ENCODE results near the gene ESPN. TPM values are rescaled to one million over a fixed set of nuclear protein-coding genes. Genes with fewer than 3 reads are reported as not detected.

Gene ESPN
- total and polyA plus RNA-seq, 2 experiments from 2014 or later, result 31.1 to 65.7 TPM

GRCh38 chr1:6446665-6447015, 22.1 kb downstream of the ESPN start:
- no peaks in the 10 kb centered on the region for H3K36me3 ChIP-seq (replicated peaks; ENCODE audit: insufficient read depth, low read depth)
- no peak overlapping the region for H3K4me3 ChIP-seq
- H3K79me2 ChIP-seq, result no peaks in the 10 kb centered on the region
- no peak for DNase-seq (ENCODE audit: low spot score)
- no peak overlapping the region for H2AFZ ChIP-seq
- no peak overlapping the region for H3K27ac ChIP-seq
- no peaks in the 10 kb centered on the region for H3K9me3 ChIP-seq (ENCODE audit: low read depth)
- no peaks in the 10 kb centered on the region for H3K9me2 ChIP-seq (replicated peaks; ENCODE audit: insufficient read depth)
- H3K4me2 ChIP-seq, result peak overlapping the region; percentile 81
- TF ChIP-seq EZH2 (IDR thresholded peaks at IDR 0.05; ENCODE audit: borderline replicate concordance), result no peak
- TF ChIP-seq CTCF (IDR thresholded peaks at IDR 0.05; ENCODE audit: poor library complexity), result no peak
- TF ChIP-seq EZH2phosphoT487 (IDR thresholded peaks at IDR 0.05; ENCODE audit: low read depth, severe bottlenecking, unreplicated experiment), result no peak
- no peaks in the 10 kb centered on the region for H4K20me1 ChIP-seq (ENCODE audit: insufficient read depth, poor library complexity, severe bottlenecking)
- H3K4me1 ChIP-seq (ENCODE audit: insufficient read depth), result peaks cover 19% of the 10 kb centered on the region
- H3K27me3 ChIP-seq, result peaks cover 20% of the 10 kb centered on the region
- 64% methylated on average over 4 of the region's 4 CpGs for WGBS (ENCODE audit: low lambda C conversion rate, missing lambda C conversion rate)

GRCh38 chr1:6447016-6447817, 22.6 kb downstream of the ESPN start:
- TF ChIP-seq EZH2phosphoT487 (IDR thresholded peaks at IDR 0.05; ENCODE audit: low read depth, severe bottlenecking, unreplicated experiment) (no peak), EZH2 (IDR thresholded peaks at IDR 0.05; ENCODE audit: borderline replicate concordance) (peak; percentile 45)
- DNase-seq (ENCODE audit: low spot score), result no peak
- Histone ChIP-seq H3K27me3 (peaks cover 20% of the 10 kb centered on the region), H3K79me2 (no peaks in the 10 kb centered on the region), H2AFZ (no peak overlapping the region), H4K20me1 (ENCODE audit: insufficient read depth, poor library complexity, severe bottlenecking) (no peaks in the 10 kb centered on the region), H3K36me3 (replicated peaks; ENCODE audit: insufficient read depth, low read depth) (no peaks in the 10 kb centered on the region), H3K4me2 (peak overlapping the region; percentile 81), H3K9me2 (replicated peaks; ENCODE audit: insufficient read depth) (no peaks in the 10 kb centered on the region), H3K4me1 (ENCODE audit: insufficient read depth) (peaks cover 19% of the 10 kb centered on the region), H3K27ac (no peak overlapping the region), H3K9me3 (ENCODE audit: low read depth) (no peaks in the 10 kb centered on the region), H3K4me3 (no peak overlapping the region)
- 8% methylated on average over 48 of the region's 67 CpGs for WGBS (ENCODE audit: low lambda C conversion rate, missing lambda C conversion rate)

- Histone ChIP-seq H3K9me3 (ENCODE audit: low read depth) (no peaks in the 10 kb centered on the region), H3K27me3 (peaks cover 20% of the 10 kb centered on the region), H3K4me3 (no peak overlapping the region), H3K4me1 (ENCODE audit: insufficient read depth) (peaks cover 19% of the 10 kb centered on the region), H3K36me3 (replicated peaks; ENCODE audit: insufficient read depth, low read depth) (no peaks in the 10 kb centered on the region), H2AFZ (no peak overlapping the region), H3K4me2 (peak overlapping the region; percentile 81), H4K20me1 (ENCODE audit: insufficient read depth, poor library complexity, severe bottlenecking) (no peaks in the 10 kb centered on the region), H3K9me2 (replicated peaks; ENCODE audit: insufficient read depth) (no peaks in the 10 kb centered on the region), H3K79me2 (no peaks in the 10 kb centered on the region), H3K27ac (no peak overlapping the region)
- TF ChIP-seq EZH2phosphoT487 (IDR thresholded peaks at IDR 0.05; ENCODE audit: low read depth, severe bottlenecking, unreplicated experiment) (peak; percentile 35), EZH2 (IDR thresholded peaks at IDR 0.05; ENCODE audit: borderline replicate concordance) (peak; percentile 64), CTCF (IDR thresholded peaks at IDR 0.05; ENCODE audit: poor library complexity) (peak; percentile 22)
- DNase-seq (ENCODE audit: low spot score), result peak; percentile 69
- 6% methylated on average over 46 of the region's 68 CpGs for WGBS (ENCODE audit: low lambda C conversion rate, missing lambda C conversion rate)
These were observed 23.5 kb downstream of the ESPN start for GRCh38 chr1:6447818-6448748.
